KMS-11 (cell line): ENCODE measurements around the gene MAG.

Experiments used
- H2AFZ ChIP-seq: fragments of 200-600 bp; sonication (generic); 2 replicates; pipeline ENCODE4 v1.6.1; 2016; ENCODE audit warnings: antibody characterized with exemption, mixed run types, low read depth
- H3K27ac ChIP-seq: fragments of 200-600 bp; sonication (generic); 2 replicates; pipeline ENCODE4 v1.6.1; 2016; ENCODE audit warnings: mild to moderate bottlenecking, mixed run types
- H3K27me3 ChIP-seq: fragments of 200-600 bp; sonication (generic); 2 replicates; pipeline ENCODE4 v1.6.1; 2017; ENCODE audit warnings: mild to moderate bottlenecking, low read depth, mixed run types, moderate library complexity; ENCODE audit not compliant: insufficient read depth
- H3K36me3 ChIP-seq: fragments of 200-600 bp; sonication (generic); 2 replicates; pipeline ENCODE4 v1.6.1; 2017; ENCODE audit warnings: mild to moderate bottlenecking, mixed run types; ENCODE audit not compliant: insufficient read depth
- H3K4me1 ChIP-seq: fragments of 200-600 bp; sonication (generic); 2 replicates; pipeline ENCODE4 v1.6.1; 2016; ENCODE audit warnings: mild to moderate bottlenecking, low read depth, mixed run types; ENCODE audit not compliant: poor library complexity, severe bottlenecking
- H3K4me2 ChIP-seq: fragments of 200-600 bp; sonication (generic); 2 replicates; pipeline ENCODE4 v1.7.0; 2016; ENCODE audit warnings: mild to moderate bottlenecking, mixed run types
- H3K4me3 ChIP-seq: fragments of 200-600 bp; sonication (generic); IDR thresholded peaks from 2 replicates; pipeline ENCODE4 v1.6.1; 2017; ENCODE audit warnings: low read depth, low read length, mixed read lengths; ENCODE audit not compliant: insufficient read depth
- H3K79me2 ChIP-seq: fragments of 200-600 bp; sonication (generic); 2 replicates; pipeline ENCODE4 v1.6.1; 2016; ENCODE audit warnings: low read depth, mixed run types; ENCODE audit not compliant: insufficient read depth
- H3K9ac ChIP-seq: fragments of 200-600 bp; sonication (generic); 2 replicates; pipeline ENCODE4 v1.6.1; 2016; ENCODE audit warnings: mild to moderate bottlenecking, mixed run types
- H4K20me1 ChIP-seq: fragments of 200-600 bp; sonication (generic); 2 replicates; pipeline ENCODE4 v1.6.1; 2016; ENCODE audit warnings: mild to moderate bottlenecking, mixed run types; ENCODE audit not compliant: insufficient read depth
- CTCF ChIP-seq: fragments of 200-600 bp; sonication (generic); conservative IDR thresholded peaks from 2 replicates; pipeline ENCODE4 v1.6.1; 2017; ENCODE audit warnings: low read depth, mild to moderate bottlenecking, antibody characterized with exemption, low read length, moderate library complexity, mixed read lengths

MAG gene

GRCh38 chr19:35276706-35277281, 15.2 kb upstream of the MAG start:
- no peak overlapping the region for H3K4me3 ChIP-seq
- no peaks in the 10 kb centered on the region for H4K20me1 ChIP-seq
- H3K4me2 ChIP-seq, result no peak overlapping the region
- no peaks in the 10 kb centered on the region; the same call in 1 of the 2 replicates for H3K79me2 ChIP-seq
- no peaks in the 10 kb centered on the region for H3K36me3 ChIP-seq
- H2AFZ ChIP-seq, result no peak overlapping the region
- no peak for TF ChIP-seq CTCF
- no peaks in the 10 kb centered on the region for H3K27me3 ChIP-seq
- H3K27ac ChIP-seq, result no peak overlapping the region
- no peaks in the 10 kb centered on the region for H3K4me1 ChIP-seq
- no peak overlapping the region for H3K9ac ChIP-seq

- Histone ChIP-seq H3K36me3 (no peaks in the 10 kb centered on the region), H2AFZ (no peak overlapping the region), H3K4me1 (no peaks in the 10 kb centered on the region), H3K4me3 (no peak overlapping the region), H3K27ac (no peak overlapping the region), H3K79me2 (no peaks in the 10 kb centered on the region), H4K20me1 (no peaks in the 10 kb centered on the region), H3K9ac (no peak overlapping the region), H3K27me3 (no peaks in the 10 kb centered on the region; the same call in 1 of the 2 replicates), H3K4me2 (no peak overlapping the region)
- TF ChIP-seq CTCF, result no peak
Measured at GRCh38 chr19:35278578-35279284, 13.2 kb upstream of the MAG start.

- Histone ChIP-seq H3K27me3 (no peaks in the 10 kb centered on the region; the same call in 1 of the 2 replicates), H4K20me1 (no peaks in the 10 kb centered on the region), H3K27ac (no peak overlapping the region), H3K4me3 (no peak overlapping the region), H3K36me3 (no peaks in the 10 kb centered on the region), H3K79me2 (no peaks in the 10 kb centered on the region), H3K9ac (no peak overlapping the region), H2AFZ (no peak overlapping the region), H3K4me2 (no peak overlapping the region), H3K4me1 (no peaks in the 10 kb centered on the region)
- TF ChIP-seq CTCF, result no peak
Measured at GRCh38 chr19:35279374-35279773, 12.6 kb upstream of the MAG start.

GRCh38 chr19:35279985-35280821, 11.8 kb upstream of the MAG start:
- no peak overlapping the region for H3K9ac ChIP-seq
- no peaks in the 10 kb centered on the region for H3K79me2 ChIP-seq
- no peaks in the 10 kb centered on the region for H3K36me3 ChIP-seq
- no peaks in the 10 kb centered on the region for H3K4me1 ChIP-seq
- H4K20me1 ChIP-seq, result no peaks in the 10 kb centered on the region
- no peak overlapping the region for H3K4me3 ChIP-seq
- H3K4me2 ChIP-seq, result no peak overlapping the region
- no peak overlapping the region for H2AFZ ChIP-seq
- TF ChIP-seq CTCF, result no peak
- peaks cover 5% of the 10 kb centered on the region; the same call in 1 of the 2 replicates for H3K27me3 ChIP-seq
- no peak overlapping the region for H3K27ac ChIP-seq
